ENCODE measurements around the gene BEGAIN. TPM values are rescaled to one million over a fixed set of nuclear protein-coding genes. Genes with fewer than 3 reads are reported as not detected.

The BEGAIN gene
- total RNA-seq, 4 donors from 2014 or later: 0.47 to 1.5 (median 0.53) TPM; not detected in 1

DNA sequence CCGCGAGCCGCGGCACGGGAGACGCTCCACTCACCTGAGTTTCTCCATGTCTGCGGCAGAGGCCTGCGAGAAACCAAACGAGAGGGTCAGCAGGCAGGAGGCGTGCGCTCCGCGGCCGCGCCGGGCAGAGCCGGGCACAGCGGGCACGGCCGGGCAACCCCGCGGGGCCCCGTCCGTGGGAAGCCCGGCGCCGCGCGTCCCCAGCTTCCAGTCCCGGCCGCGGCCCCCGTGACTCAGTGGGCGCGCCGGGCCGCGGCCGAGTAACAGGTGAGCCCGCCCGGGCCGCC is 19.4 kb downstream of the BEGAIN start:
- H3K27me3 ChIP-seq: peaks cover 0 to 96% (median 21%) of the 10 kb centered on the region in 4 donors
- TF ChIP-seq POLR2A (IDR thresholded peaks at IDR 0.05): no peak
- TF ChIP-seq, protein P1, sequence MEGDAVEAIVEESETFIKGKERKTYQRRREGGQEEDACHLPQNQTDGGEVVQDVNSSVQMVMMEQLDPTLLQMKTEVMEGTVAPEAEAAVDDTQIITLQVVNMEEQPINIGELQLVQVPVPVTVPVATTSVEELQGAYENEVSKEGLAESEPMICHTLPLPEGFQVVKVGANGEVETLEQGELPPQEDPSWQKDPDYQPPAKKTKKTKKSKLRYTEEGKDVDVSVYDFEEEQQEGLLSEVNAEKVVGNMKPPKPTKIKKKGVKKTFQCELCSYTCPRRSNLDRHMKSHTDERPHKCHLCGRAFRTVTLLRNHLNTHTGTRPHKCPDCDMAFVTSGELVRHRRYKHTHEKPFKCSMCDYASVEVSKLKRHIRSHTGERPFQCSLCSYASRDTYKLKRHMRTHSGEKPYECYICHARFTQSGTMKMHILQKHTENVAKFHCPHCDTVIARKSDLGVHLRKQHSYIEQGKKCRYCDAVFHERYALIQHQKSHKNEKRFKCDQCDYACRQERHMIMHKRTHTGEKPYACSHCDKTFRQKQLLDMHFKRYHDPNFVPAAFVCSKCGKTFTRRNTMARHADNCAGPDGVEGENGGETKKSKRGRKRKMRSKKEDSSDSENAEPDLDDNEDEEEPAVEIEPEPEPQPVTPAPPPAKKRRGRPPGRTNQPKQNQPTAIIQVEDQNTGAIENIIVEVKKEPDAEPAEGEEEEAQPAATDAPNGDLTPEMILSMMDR (IDR thresholded peaks at IDR 0.05): no peak
- DNase-seq: no peak
- H3K4me1 ChIP-seq: peaks cover 8 to 33% (median 23%) of the 10 kb centered on the region in 3 donors
- intact Hi-C loops (cut with DNase I): no loop called here
- WGBS, 2 donors: no CpG with 5 or more reads among the region's 42 CpGs
- no peak overlapping the region for H3K27ac ChIP-seq
- peak overlapping the region; percentile 4 to 67 (median 44) for H3K4me3 ChIP-seq
- H3K9me3 ChIP-seq: no peaks in the 10 kb centered on the region
- no peaks in the 10 kb centered on the region for H3K36me3 ChIP-seq

DNA sequence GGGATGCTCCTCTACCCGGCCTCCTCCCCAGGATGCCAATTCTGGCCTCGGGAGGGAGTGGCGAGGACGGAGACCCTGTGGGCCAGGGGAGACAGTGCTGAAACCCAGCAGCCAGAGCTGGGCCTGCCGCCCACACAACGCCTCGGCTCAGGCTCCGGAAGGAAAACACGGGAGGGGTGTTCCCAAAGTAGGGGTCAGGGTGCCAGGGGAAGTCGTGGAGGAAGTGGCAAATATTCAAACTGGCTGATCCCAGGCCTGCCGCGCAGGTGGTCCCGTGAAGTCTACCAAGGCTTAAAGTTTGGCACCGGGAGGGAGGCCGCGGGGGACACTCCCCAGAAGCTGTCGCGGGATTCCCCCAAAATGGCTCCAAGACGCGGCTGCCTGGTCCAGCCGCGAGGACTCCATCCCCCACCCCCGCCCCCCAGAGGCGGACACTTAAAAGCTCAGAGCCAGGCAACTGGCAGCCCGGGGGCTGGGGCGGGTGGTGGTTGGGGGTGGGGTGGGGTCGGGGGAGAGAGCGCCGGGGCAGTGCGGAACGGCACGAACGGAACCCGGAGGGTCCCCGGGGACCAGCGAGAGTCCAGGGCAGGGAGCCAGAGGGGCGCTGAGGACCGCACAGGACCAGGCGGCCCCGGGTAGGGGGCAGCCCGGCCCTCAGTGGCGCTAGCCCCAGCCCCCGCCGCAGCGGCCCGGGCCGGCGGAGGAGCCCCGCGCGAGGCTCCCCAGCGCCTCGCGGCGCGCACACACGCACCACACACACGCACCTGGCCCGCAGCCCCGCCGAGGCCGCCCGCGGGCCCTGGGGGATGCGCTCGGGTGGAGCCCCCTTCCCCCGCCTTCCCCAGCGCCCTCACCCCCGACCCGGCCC is 20.0 kb downstream of the BEGAIN start:
- Histone ChIP-seq H3K36me3 (no peaks in the 10 kb centered on the region), H3K4me3 (peak overlapping the region; percentile 4 to 67 (median 44)), H3K27me3 (peaks cover 0 to 90% (median 21%) of the 10 kb centered on the region in 4 donors), H3K27ac (peak overlapping the region in 1 of 4 donors; percentile 14), H3K4me1 (peaks cover 8 to 33% (median 23%) of the 10 kb centered on the region in 3 donors), H3K9me3 (no peaks in the 10 kb centered on the region)
- TF ChIP-seq POLR2A (IDR thresholded peaks at IDR 0.05): no peak
- TF ChIP-seq, protein P1 (IDR thresholded peaks at IDR 0.05): no peak
- WGBS, 2 donors: 0 to 3% methylated on average over 6 of the region's 70 CpGs
- DNase-seq: no peak
- intact Hi-C loops (cut with DNase I): no loop called here

DNA sequence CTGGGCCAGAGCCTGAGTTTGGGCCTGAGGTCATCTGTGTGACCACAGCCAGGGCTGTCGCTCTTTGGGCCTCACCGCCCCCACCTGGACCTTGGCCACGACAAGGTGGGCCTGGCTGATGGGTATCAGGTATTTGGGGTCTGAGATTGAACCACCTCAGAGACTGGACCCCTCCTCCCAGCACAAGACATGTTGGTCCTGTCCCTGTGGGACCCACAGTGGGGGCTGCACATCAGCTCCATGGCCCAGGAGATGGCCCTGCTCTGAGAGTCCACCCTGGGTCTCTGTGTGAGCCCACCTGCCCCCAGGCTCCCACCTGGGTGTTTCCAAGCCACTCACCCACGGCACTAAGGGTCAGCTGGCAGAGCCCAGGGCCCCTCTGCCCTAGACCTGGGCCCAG is 20.6 kb downstream of the BEGAIN start:
- Histone ChIP-seq H3K27me3 (peaks cover 0 to 83% (median 21%) of the 10 kb centered on the region in 4 donors), H3K9me3 (no peaks in the 10 kb centered on the region), H3K4me1 (peaks cover 8 to 33% (median 23%) of the 10 kb centered on the region in 3 donors), H3K27ac (no peak overlapping the region), H3K4me3 (peak overlapping the region in 3 of 4 donors; percentile 35 to 67 (median 52)), H3K36me3 (no peaks in the 10 kb centered on the region)
- intact Hi-C loops (cut with DNase I): no loop called here
- DNase-seq: no peak
- TF ChIP-seq, protein P1 (IDR thresholded peaks at IDR 0.05): no peak
- TF ChIP-seq POLR2A (IDR thresholded peaks at IDR 0.05): no peak
- WGBS, 2 donors: no CpG with 5 or more reads among the region's 4 CpGs

DNA sequence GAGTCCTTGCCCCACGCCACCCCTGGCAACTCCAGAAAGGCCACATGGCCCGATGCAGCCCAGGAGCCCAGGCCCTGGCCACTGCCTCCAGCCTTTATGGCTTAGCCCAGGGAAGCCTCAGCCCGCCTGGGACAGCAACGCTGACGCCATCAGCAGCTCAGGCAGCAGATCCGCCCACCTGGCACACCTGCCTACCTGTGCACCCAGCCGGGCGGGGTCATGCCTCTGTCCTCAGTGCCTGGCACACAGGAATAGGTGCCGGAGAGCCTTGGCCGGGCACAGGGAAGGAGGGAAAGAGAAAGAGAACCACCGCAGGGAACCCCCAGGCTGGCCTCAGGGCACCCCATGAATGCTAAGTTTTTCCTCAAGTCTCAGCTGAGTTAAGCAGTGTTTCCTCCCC is 21.1 kb downstream of the BEGAIN start:
- 60% methylated on average over 1 of the region's 11 CpGs; no CpG with 5 or more reads in 1 of the 2 donors for WGBS, 2 donors
- Histone ChIP-seq H3K36me3 (no peaks in the 10 kb centered on the region), H3K27me3 (peaks cover 0 to 79% (median 21%) of the 10 kb centered on the region in 4 donors), H3K4me1 (peaks cover 8 to 33% (median 23%) of the 10 kb centered on the region in 3 donors), H3K27ac (no peak overlapping the region), H3K9me3 (no peaks in the 10 kb centered on the region), H3K4me3 (no peak overlapping the region)
- intact Hi-C loops (cut with DNase I): no loop called here
- no peak for DNase-seq
- TF ChIP-seq POLR2A (IDR thresholded peaks at IDR 0.05): no peak
- TF ChIP-seq, protein P1 (IDR thresholded peaks at IDR 0.05): no peak

DNA sequence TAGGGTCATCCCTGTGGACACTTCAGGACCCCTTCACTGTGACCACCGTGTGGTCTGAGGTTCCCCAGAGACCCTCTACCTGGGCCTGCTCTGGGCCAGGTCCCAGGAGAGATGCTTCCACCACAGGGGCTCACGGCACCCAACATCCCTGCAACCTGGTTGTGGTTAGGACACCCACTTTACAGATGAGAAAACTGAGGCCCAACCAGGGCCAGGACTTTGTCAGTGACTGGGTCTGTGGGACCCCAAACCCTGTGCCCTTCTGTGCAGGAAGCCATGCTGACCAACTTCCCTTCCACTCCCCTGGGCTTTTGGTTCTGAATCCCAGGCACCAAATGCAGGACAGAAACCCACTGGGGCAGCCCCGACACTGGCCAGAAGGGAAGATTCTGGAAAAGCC is 21.6 kb downstream of the BEGAIN start:
- Histone ChIP-seq H3K36me3 (no peaks in the 10 kb centered on the region), H3K9me3 (no peaks in the 10 kb centered on the region), H3K27ac (no peak overlapping the region), H3K27me3 (peaks cover 0 to 74% (median 21%) of the 10 kb centered on the region in 4 donors), H3K4me1 (peaks cover 8 to 33% (median 23%) of the 10 kb centered on the region in 3 donors), H3K4me3 (no peak overlapping the region)
- no CpG with 5 or more reads among the region's 3 CpGs for WGBS, 2 donors
- intact Hi-C loops (cut with DNase I): no loop called here
- DNase-seq: no peak
- TF ChIP-seq, protein P1 (IDR thresholded peaks at IDR 0.05): no peak
- TF ChIP-seq POLR2A (IDR thresholded peaks at IDR 0.05): no peak

Data from esophagus squamous epithelium (tissue), 5 donors.